ENCODE results near the gene KRT16.
A peak's percentile ranks its signal among the peaks of the same experiment; 100 is the strongest.

- TF ChIP-seq CTCF (optimal IDR thresholded peaks at IDR 0.05 in 1 of 3, IDR thresholded peaks at IDR 0.05 in 1 of 3, conservative IDR thresholded peaks at IDR 0.05 in 1 of 3; ENCODE audit: extremely low read depth in 1 of 3, insufficient read depth in 2 of 3, low read length in 3 of 3): peak in 2 of 3 experiments; percentile 21 to 37
- TF ChIP-seq EZH2 (IDR thresholded peaks at IDR 0.05; ENCODE audit: low read length): no peak
These were observed 23.3 kb downstream of the KRT16 start for GRCh38 chr17:41589301-41589700.
